ENCODE data around the gene TBC1D22A. TPM values are rescaled to one million over a fixed set of nuclear protein-coding genes. Genes with fewer than 3 reads are reported as not detected.

Gene TBC1D22A
- total and polyA plus RNA-seq, 2 donors (not counting 3 experiments of a cell fraction or from before 2014, with no cell fraction given) = 26.1 to 32.4 TPM

DNA sequence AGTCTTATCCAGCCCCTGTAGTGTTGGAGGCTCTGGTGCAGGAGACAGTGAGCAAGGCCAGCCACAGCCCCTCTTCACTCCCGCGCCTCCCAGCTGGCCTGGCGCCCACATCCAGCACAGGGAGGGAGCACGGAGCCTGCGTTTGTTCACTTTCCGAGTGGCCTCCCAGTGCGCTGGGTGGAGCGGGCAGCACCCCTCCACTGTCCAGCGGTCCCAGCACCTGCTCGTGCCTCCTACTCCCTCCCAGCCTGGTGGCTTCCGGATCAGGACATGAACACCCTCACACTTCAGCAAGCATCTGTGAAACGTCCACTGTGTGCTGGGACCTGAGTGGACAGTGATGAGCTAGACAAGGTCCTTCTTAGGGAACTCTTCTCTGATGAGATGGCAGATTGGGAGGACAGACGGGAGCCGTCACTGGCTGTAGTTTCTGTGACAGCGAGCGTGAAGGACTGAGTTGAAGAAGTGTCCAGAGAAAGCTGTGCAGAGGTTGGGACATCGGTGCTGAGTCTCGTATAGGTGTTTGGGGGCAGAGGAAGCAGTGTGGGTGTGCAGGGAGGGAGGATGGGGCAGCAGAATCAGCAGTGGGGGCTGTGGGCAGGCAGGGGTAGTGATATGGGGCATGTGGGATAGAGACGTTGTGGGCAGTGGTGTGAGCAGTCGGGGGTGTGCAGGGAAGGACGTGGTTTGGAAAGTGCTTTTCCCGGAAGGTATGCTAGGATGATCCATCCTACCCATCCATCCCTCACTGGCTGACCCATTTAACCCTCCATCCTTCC is 256.8 kb downstream of the TBC1D22A start:
- Histone ChIP-seq H3K9ac (replicated peaks; ENCODE audit: extremely low read depth, insufficient read depth, low read length) (no peak overlapping the region), H3K27me3 (ENCODE audit: control insufficient read depth in 2 of 2, insufficient read depth in 2 of 2, low read length in 2 of 2) (no peaks in the 10 kb centered on the region), H3K9me1 (replicated peaks; ENCODE audit: control insufficient read depth, extremely low read depth, insufficient read depth, low read length) (no peaks in the 10 kb centered on the region), H3K4me2 (ENCODE audit: insufficient read depth, low read length) (no peak overlapping the region), H3K36me3 (ENCODE audit: control insufficient read depth in 2 of 2, extremely low read depth in 1 of 2, insufficient read depth in 2 of 2, low read length in 2 of 2) (no peaks in the 10 kb centered on the region), H3K4me1 (ENCODE audit: control insufficient read depth, extremely low read depth, insufficient read depth, low read length) (no peaks in the 10 kb centered on the region), H3K9me3 (replicated peaks; ENCODE audit: control insufficient read depth, insufficient read depth, low read length) (no peaks in the 10 kb centered on the region), H3K27ac (ENCODE audit: insufficient read depth, low read depth, low read length) (no peak overlapping the region), H2AFZ (ENCODE audit: low read depth, low read length) (no peak overlapping the region), H3K79me2 (ENCODE audit: control insufficient read depth, insufficient read depth, low read length) (no peaks in the 10 kb centered on the region), H3K4me3 (replicated peaks in 1 of 3; ENCODE audit: insufficient read depth in 1 of 3, low read depth in 1 of 3, low read length in 3 of 3) (no peak overlapping the region), H4K20me1 (replicated peaks; ENCODE audit: control insufficient read depth, extremely low read depth, insufficient read depth, low read length) (no peaks in the 10 kb centered on the region)
- no peak for DNase-seq (ENCODE audit: low read depth, low spot score)
- no peak for TF ChIP-seq POLR2AphosphoS5 (IDR thresholded peaks at IDR 0.05; ENCODE audit: insufficient read depth, low read depth, low read length)
- no peak for TF ChIP-seq MYC (IDR thresholded peaks at IDR 0.05; ENCODE audit: low read depth, low read length)
- TF ChIP-seq, protein P1, sequence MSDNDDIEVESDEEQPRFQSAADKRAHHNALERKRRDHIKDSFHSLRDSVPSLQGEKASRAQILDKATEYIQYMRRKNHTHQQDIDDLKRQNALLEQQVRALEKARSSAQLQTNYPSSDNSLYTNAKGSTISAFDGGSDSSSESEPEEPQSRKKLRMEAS (IDR thresholded peaks at IDR 0.05; ENCODE audit: insufficient read depth, insufficient read length) = no peak
- no peak for TF ChIP-seq EZH2 (IDR thresholded peaks at IDR 0.05; ENCODE audit: borderline replicate concordance, low read depth, low read length, severe bottlenecking)
- no peak for TF ChIP-seq POLR2A (IDR thresholded peaks at IDR 0.05; ENCODE audit: low read depth, low read length)
- TF ChIP-seq GATA2 (IDR thresholded peaks at IDR 0.05; ENCODE audit: insufficient read depth, insufficient read length, low read depth, low read length) = no peak
- TF ChIP-seq, protein P2, sequence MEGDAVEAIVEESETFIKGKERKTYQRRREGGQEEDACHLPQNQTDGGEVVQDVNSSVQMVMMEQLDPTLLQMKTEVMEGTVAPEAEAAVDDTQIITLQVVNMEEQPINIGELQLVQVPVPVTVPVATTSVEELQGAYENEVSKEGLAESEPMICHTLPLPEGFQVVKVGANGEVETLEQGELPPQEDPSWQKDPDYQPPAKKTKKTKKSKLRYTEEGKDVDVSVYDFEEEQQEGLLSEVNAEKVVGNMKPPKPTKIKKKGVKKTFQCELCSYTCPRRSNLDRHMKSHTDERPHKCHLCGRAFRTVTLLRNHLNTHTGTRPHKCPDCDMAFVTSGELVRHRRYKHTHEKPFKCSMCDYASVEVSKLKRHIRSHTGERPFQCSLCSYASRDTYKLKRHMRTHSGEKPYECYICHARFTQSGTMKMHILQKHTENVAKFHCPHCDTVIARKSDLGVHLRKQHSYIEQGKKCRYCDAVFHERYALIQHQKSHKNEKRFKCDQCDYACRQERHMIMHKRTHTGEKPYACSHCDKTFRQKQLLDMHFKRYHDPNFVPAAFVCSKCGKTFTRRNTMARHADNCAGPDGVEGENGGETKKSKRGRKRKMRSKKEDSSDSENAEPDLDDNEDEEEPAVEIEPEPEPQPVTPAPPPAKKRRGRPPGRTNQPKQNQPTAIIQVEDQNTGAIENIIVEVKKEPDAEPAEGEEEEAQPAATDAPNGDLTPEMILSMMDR (IDR thresholded peaks at IDR 0.05; ENCODE audit: extremely low read depth in 1 of 2, insufficient read depth in 1 of 2, low read depth in 1 of 2, low read length in 2 of 2) = no peak
- no peak for TF ChIP-seq FOS (IDR thresholded peaks at IDR 0.05; ENCODE audit: borderline replicate concordance, insufficient read depth, low read length)
- no peak for TF ChIP-seq JUN (IDR thresholded peaks at IDR 0.05; ENCODE audit: borderline replicate concordance, insufficient read depth, insufficient read length, low read depth)
- BruUV-seq (replicated peaks) = no TSS peak
- dilution Hi-C loops (cut with MboI; ENCODE audit: extremely low pct_ligation_motif_present, low sequenced_read_pairs) (no loop called here), intact Hi-C loops (cut with micrococcal nuclease) (no loop called here)
- POLR2A ChIA-PET = no interaction called here
- FAIRE-seq = no peak
- CTCF ChIA-PET = no interaction called here
